PC-3 (cell line): Measurements from ENCODE around the gene DOC2A. TPM values are rescaled to one million over a fixed set of nuclear protein-coding genes. Genes with fewer than 3 reads are reported as not detected.

Source experiments
- ATAC-seq: fragments of 200-7000 bp; cut with Tn5 transposase; 2 replicates; pipeline ENCODE4 v1.9.1; 2020; ENCODE audit warnings: mild to moderate bottlenecking, moderate library complexity
- BruUV-seq: library from RNA; stranded (reverse); fragments of 400-500 nt; replicated peaks from 2 replicates; lab custom pipeline; 2021; lab: Mats Ljungman, UMichigan
- CTCF ChIA-PET: fragments of 300-600 bp; sonication (Branson Sonifier 250); formaldehyde crosslinking; loops from one replicate; lab custom pipeline; 2022; ENCODE audit warnings: antibody characterized with exemption; lab: Charles Lee
- POLR2A ChIA-PET: fragments of 300-600 bp; sonication (Branson Sonifier 250); formaldehyde crosslinking; loops from one replicate; lab custom pipeline; 2022; ENCODE audit warnings: antibody characterized with exemption; ENCODE audit not compliant: unreplicated experiment; lab: Charles Lee
- DNase-seq: peaks from one replicate; pipeline ENCODE4 v3.0.0-alpha.2; 2015
- H2AFZ ChIP-seq: fragments of 300-600 bp; sonication (generic); 2 replicates; pipeline ENCODE4 v1.6.0; 2016; ENCODE audit warnings: antibody characterized with exemption, low read length
- H3F3A ChIP-seq: fragments of 300-600 bp; sonication (generic); one replicate; pipeline ENCODE4 v1.6.0; 2017; ENCODE audit warnings: antibody characterized with exemption, low read length, control low read depth, mild to moderate bottlenecking; ENCODE audit not compliant: unreplicated experiment
- H3K27ac ChIP-seq: fragments of 300-600 bp; sonication (generic); 2 replicates; pipeline ENCODE4 v1.5.1; 2016; ENCODE audit warnings: mild to moderate bottlenecking, low read length
- H3K27me3 ChIP-seq: fragments of 300-600 bp; sonication (generic); 2 replicates; pipeline ENCODE4 v1.6.1; 2016; ENCODE audit warnings: low read length, mixed read lengths
- H3K36me3 ChIP-seq: fragments of 300-600 bp; sonication (generic); 2 replicates; pipeline ENCODE4 v1.6.1; 2016; ENCODE audit warnings: low read depth, mixed run types, low read length, mixed read lengths
- H3K4me1 ChIP-seq: fragments of 300-600 bp; sonication (generic); 2 replicates; pipeline ENCODE4 v1.5.1; 2016; ENCODE audit warnings: low read length; ENCODE audit not compliant: insufficient read depth
- H3K4me2 ChIP-seq: fragments of 300-600 bp; sonication (generic); 2 replicates; pipeline ENCODE4 v1.6.0; 2016; ENCODE audit warnings: low read length
- H3K4me3 ChIP-seq: fragments of 300-600 bp; sonication (generic); 2 replicates; pipeline ENCODE4 v1.5.1; 2016; ENCODE audit warnings: mild to moderate bottlenecking, low read length, mixed read lengths
- H3K79me2 ChIP-seq: fragments of 300-600 bp; sonication (generic); 2 replicates; pipeline ENCODE4 v1.6.1; 2017; ENCODE audit warnings: low read length, mixed read lengths
- H3K9ac ChIP-seq: fragments of 300-600 bp; sonication (generic); 2 replicates; pipeline ENCODE4 v1.6.0; 2016; ENCODE audit warnings: mild to moderate bottlenecking, low read length
- H3K9me2 ChIP-seq: fragments of 300-600 bp; sonication (generic); replicated peaks from 2 replicates; pipeline ENCODE4 v1.6.1; 2016; ENCODE audit warnings: mixed run types, low read length, mixed read lengths
- H3K9me3 ChIP-seq: fragments of 300-600 bp; sonication (generic); 2 replicates; pipeline ENCODE4 v1.6.1; 2016; ENCODE audit warnings: low read length, mixed read lengths
- H4K20me1 ChIP-seq: fragments of 300-600 bp; sonication (generic); 2 replicates; pipeline ENCODE4 v1.6.1; 2016; ENCODE audit warnings: low read length, mixed read lengths
- CTCF ChIP-seq: fragments of 300-600 bp; sonication (generic); conservative IDR thresholded peaks from 2 replicates; pipeline ENCODE4 v1.5.1; 2017; ENCODE audit warnings: antibody characterized with exemption, low read depth, mild to moderate bottlenecking, low read length
- EZH2 ChIP-seq: fragments of 300-600 bp; sonication (generic); IDR thresholded peaks from one replicate; pipeline ENCODE4 v1.6.1; 2017; ENCODE audit warnings: antibody characterized with exemption, mild to moderate bottlenecking, low read length; ENCODE audit not compliant: unreplicated experiment
- EZH2phosphoT487 ChIP-seq: fragments of 300-600 bp; sonication (generic); IDR thresholded peaks from 2 replicates; pipeline ENCODE4 v1.6.1; 2018; ENCODE audit warnings: mild to moderate bottlenecking, antibody characterized with exemption, low read length, borderline replicate concordance
- intact Hi-C: fragments of 100-400 bp; cut with micrococcal nuclease; formaldehyde crosslinking; loops from 2 replicates; pipeline ENCODE4 v1.9.0; 2023
- total RNA-seq: library from RNA; depleted of rRNA; stranded (reverse); fragments of >200 nt; gene quantifications from 2 replicates; pipeline ENCODE4 v1.2.3, GENCODE V29; 2014

Gene DOC2A
- total RNA-seq, 1 experiment from 2014 or later, result 4.6 TPM

GRCh38 chr16:30025156-30025555 lies 14.3 kb upstream of the DOC2A start:
- BruUV-seq, result no TSS peak
- CTCF ChIA-PET, result no interaction called here
- no peak overlapping the region for H3K27ac ChIP-seq
- H3K36me3 ChIP-seq, result no peaks in the 10 kb centered on the region
- no peaks in the 10 kb centered on the region for H3K79me2 ChIP-seq
- no peaks in the 10 kb centered on the region for H3K4me1 ChIP-seq
- POLR2A ChIA-PET, result no interaction called here
- intact Hi-C loops, result no loop called here
- DNase-seq, result no peak
- no peaks in the 10 kb centered on the region for H4K20me1 ChIP-seq
- no peak for ATAC-seq
- no peak overlapping the region for H3K9ac ChIP-seq
- H3K4me3 ChIP-seq, result no peak overlapping the region
- TF ChIP-seq EZH2 (no peak), CTCF (no peak), EZH2phosphoT487 (no peak)
- no peaks in the 10 kb centered on the region for H3K9me2 ChIP-seq
- no peaks in the 10 kb centered on the region for H3K9me3 ChIP-seq
- no peaks in the 10 kb centered on the region for H3K27me3 ChIP-seq
- no peaks in the 10 kb centered on the region for H3F3A ChIP-seq
- H2AFZ ChIP-seq, result no peak overlapping the region
- no peak overlapping the region for H3K4me2 ChIP-seq

DNA sequence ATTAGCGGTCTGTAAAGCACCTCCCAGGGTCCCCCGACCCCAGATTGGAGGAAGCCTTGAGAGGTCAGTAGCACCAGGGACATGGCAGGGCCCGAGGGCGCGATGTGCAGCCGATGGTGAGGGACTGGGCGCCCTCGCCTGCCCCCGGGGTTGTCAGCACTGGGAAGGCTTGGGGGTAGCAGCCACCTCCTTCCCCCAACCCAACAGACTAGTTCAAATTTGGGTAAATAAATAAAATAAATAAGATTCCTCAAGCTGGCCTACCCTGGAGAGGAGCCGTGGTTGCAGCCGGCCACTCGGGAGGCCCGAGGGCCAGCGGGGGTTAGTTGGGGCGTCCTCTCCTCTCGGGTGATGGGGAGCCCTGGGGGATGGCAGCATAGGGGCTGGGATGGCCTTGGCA lies 13.6 kb upstream of the DOC2A start:
- Histone ChIP-seq H3K4me3 (no peak overlapping the region), H3K9me2 (no peaks in the 10 kb centered on the region), H3K9me3 (no peaks in the 10 kb centered on the region), H3K27ac (no peak overlapping the region), H3K4me1 (no peaks in the 10 kb centered on the region), H3F3A (no peaks in the 10 kb centered on the region), H3K79me2 (no peaks in the 10 kb centered on the region), H3K27me3 (no peaks in the 10 kb centered on the region), H2AFZ (no peak overlapping the region), H3K9ac (no peak overlapping the region), H4K20me1 (no peaks in the 10 kb centered on the region), H3K36me3 (no peaks in the 10 kb centered on the region), H3K4me2 (no peak overlapping the region)
- CTCF ChIA-PET, result no interaction called here
- TF ChIP-seq EZH2 (no peak), CTCF (no peak), EZH2phosphoT487 (no peak)
- no TSS peak for BruUV-seq
- POLR2A ChIA-PET, result no interaction called here
- DNase-seq, result no peak
- no peak for ATAC-seq
- intact Hi-C loops, result loop anchor here (5.0 kb wide), 3 partner anchors 162 to 322 kb away; partner anchors contain the start of genes CDIPT and PAGR1

DNA sequence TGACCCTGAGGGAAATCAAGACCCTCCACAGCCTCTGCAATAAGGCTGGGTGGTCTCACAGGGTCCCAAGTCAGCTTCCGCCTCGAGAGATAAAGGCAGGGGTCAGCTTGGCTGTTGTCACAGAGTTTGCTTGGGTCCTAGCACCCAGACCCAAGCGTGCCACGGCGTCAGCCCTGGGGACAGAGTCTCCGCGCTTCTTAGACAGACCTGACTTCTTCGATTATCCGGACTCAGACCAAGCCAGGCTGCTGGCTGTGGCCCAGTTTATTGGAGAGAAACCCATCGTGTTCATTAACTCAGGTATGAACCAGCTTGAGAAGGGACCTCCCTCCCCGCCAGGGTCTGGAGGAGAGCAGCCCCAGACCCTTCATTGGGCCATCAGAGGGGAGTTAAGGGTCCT lies 12.8 kb upstream of the DOC2A start:
- CTCF ChIA-PET, result no interaction called here
- H3K9me3 ChIP-seq, result no peaks in the 10 kb centered on the region
- no peaks in the 10 kb centered on the region for H3K9me2 ChIP-seq
- H3K4me1 ChIP-seq, result no peaks in the 10 kb centered on the region
- no peak overlapping the region for H3K4me2 ChIP-seq
- no peaks in the 10 kb centered on the region for H3F3A ChIP-seq
- no peaks in the 10 kb centered on the region for H4K20me1 ChIP-seq
- no peak overlapping the region for H3K27ac ChIP-seq
- POLR2A ChIA-PET, result no interaction called here
- H3K36me3 ChIP-seq, result no peaks in the 10 kb centered on the region
- H3K79me2 ChIP-seq, result no peaks in the 10 kb centered on the region
- no peaks in the 10 kb centered on the region for H3K27me3 ChIP-seq
- ATAC-seq (no peak), DNase-seq (no peak)
- no peak overlapping the region for H2AFZ ChIP-seq
- TF ChIP-seq EZH2 (no peak), CTCF (no peak), EZH2phosphoT487 (no peak)
- H3K4me3 ChIP-seq, result no peak overlapping the region
- no TSS peak for BruUV-seq
- intact Hi-C loops, result loop anchor here (5.0 kb wide), 3 partner anchors 161 to 321 kb away; partner anchors contain the start of genes CDIPT and PAGR1
- no peak overlapping the region for H3K9ac ChIP-seq
